Measurements from ENCODE around the gene ALG8.

Gene ALG8

GRCh38 chr11:78160557-78160956, 21.1 kb upstream of the ALG8 start:
- no peak for DNase-seq (ENCODE audit: low read depth in 1 of 2, low spot score in 1 of 2)

- no peak for DNase-seq (ENCODE audit: low read depth in 1 of 2, low spot score in 1 of 2)
Observed at GRCh38 chr11:78158987-78159652, 19.7 kb upstream of the ALG8 start.

GRCh38 chr11:78156127-78156844, 16.9 kb upstream of the ALG8 start:
- no peak for DNase-seq (ENCODE audit: low read depth in 1 of 2, low spot score in 1 of 2)

GRCh38 chr11:78151804-78152203, 12.4 kb upstream of the ALG8 start:
- no peak for DNase-seq (ENCODE audit: low read depth in 1 of 2, low spot score in 1 of 2)

- DNase-seq (ENCODE audit: low read depth in 1 of 2, low spot score in 1 of 2) = no peak
Observed at GRCh38 chr11:78150754-78151153, 11.3 kb upstream of the ALG8 start.

GRCh38 chr11:78150346-78150745, 10.9 kb upstream of the ALG8 start:
- DNase-seq (ENCODE audit: low read depth in 1 of 2, low spot score in 1 of 2) = no peak

DNA sequence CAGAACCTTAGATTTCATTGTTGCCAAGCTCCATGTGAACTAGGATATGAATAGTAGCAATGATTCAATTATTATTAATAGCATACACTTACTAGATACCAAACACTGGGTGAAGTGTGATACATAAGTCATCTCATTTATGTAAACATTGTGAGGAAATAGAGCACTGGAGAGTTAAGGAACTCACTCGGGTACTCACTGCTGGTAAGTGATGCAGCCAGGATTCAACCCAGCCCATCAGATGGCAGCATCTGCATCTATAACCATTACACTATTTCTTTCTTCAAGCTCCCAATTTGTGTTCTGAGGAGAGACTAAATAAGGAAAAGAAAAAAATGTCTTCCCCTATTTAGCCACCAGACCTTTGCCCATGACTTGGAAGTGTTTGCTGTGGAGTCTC, 10.2 kb upstream of the ALG8 start:
- DNase-seq (ENCODE audit: low read depth in 1 of 2, low spot score in 1 of 2) = no peak

- no peak for DNase-seq (ENCODE audit: low read depth in 1 of 2, low spot score in 1 of 2)
Observed at GRCh38 chr11:78147807-78148206, 8.4 kb upstream of the ALG8 start.

- DNase-seq (ENCODE audit: low read depth in 1 of 2, low spot score in 1 of 2) = no peak
Observed at GRCh38 chr11:78145511-78146025, 6.1 kb upstream of the ALG8 start.

DNA sequence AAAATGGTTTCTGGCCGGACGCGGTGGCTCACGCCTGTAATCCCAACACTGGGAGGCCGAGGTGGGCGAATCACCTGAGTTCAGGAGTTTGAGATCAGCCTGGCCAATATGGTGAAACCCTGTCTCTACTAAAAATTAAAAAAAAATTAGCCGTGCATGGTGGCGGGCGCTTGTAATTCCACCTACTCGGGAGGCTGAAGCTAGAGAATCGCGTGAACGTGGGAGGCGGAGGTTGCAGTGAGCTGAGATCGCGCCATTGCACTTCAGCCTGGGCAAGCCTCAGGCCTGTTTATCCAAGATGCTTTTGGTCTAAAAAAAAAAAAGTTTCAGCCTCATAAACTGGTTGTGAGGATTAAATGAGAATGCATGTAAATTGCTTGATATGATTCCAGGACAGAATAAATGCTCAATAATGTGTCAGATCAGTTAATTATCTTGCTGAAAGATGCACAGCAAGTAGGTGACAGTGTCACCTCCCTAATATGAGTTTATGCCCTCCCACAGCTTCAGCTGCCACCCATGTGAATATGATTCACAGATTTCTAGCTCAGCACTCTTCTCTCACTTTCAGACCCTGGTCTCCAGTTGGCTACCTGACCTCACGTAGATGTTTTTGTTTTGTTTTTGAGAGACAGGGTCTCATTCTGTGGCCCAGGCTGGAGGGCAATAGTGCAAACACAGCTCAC, 1.1 kb upstream of the ALG8 start:
- no peak for DNase-seq (ENCODE audit: low read depth in 1 of 2, low spot score in 1 of 2)

GRCh38 chr11:78138694-78139421, 568 bp downstream of the ALG8 start:
- peak in 1 of 2 donors; percentile 5 for DNase-seq (ENCODE audit: low read depth in 1 of 2, low spot score in 1 of 2)

GRCh38 chr11:78138291-78138690, 1.1 kb downstream of the ALG8 start:
- DNase-seq (ENCODE audit: low read depth in 1 of 2, low spot score in 1 of 2) = no peak

- no peak for DNase-seq (ENCODE audit: low read depth in 1 of 2, low spot score in 1 of 2)
Observed at GRCh38 chr11:78132475-78132874, 7.0 kb downstream of the ALG8 start.

DNA sequence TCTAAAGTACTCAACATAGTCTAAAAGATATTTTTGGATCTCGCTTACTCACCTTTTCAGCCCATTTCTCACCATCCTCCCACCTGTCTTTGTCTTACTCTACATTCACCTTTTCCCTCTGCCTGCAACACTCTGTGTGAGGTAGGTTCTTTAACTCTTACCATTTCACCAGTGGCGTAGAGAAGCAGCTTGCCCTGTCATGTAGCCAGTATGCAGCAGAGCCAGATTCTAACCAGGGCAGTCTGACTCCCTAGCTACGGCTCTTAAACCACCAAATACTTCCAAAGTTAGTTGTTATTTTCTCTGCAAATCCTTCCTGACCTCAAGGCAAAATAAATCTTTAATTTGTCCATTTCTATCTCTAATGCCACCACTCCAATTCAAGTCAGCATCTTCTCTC, 7.5 kb downstream of the ALG8 start:
- no peak for DNase-seq (ENCODE audit: low read depth in 1 of 2, low spot score in 1 of 2)

DNA sequence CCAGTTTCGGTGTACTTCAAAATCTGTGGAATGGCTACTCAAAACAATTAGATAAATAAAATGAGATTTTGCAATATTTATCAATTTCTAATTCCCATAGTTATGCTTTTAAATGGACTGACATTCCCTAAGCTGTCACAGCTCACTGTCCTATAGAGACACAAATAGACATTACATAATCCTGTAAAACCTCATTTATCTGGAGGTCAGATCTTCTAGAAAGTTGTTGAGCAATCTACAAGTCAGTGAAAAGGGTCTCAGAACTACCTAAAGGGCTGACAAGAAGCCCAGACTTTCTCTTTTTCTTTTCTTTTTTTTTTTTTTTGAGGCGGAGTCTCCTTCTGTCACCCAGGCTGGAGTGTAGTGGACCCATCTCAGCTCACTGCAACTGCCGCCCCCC, 12.0 kb downstream of the ALG8 start:
- DNase-seq (ENCODE audit: low read depth in 1 of 2, low spot score in 1 of 2) = no peak

- DNase-seq (ENCODE audit: low read depth in 1 of 2, low spot score in 1 of 2) = no peak
Observed at GRCh38 chr11:78112582-78113275, 26.7 kb downstream of the ALG8 start.

- DNase-seq (ENCODE audit: low read depth in 1 of 2, low spot score in 1 of 2) = no peak
Observed at GRCh38 chr11:78111298-78111697, 28.1 kb downstream of the ALG8 start.

DNA sequence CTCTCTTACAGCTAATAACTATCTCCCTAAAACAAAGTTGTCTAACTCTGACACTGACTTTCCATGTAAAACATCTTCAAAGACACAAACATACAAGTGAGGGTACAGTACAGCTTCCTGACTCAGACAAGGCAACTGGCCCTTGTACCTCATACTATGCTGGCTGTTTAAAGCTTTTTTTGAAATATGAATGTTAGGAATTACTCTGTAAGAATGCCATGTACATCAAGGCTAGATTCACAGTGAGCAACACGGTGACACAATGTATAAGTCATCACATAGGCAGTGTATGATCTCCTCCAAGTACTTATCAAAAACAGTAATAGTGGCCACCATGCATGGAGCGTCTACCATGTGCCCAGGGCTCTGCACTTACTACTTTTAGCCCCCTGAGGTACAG, 28.6 kb downstream of the ALG8 start:
- DNase-seq (ENCODE audit: low read depth in 1 of 2, low spot score in 1 of 2) = no peak

GRCh38 chr11:78110351-78110750, 29.1 kb downstream of the ALG8 start:
- DNase-seq (ENCODE audit: low read depth in 1 of 2, low spot score in 1 of 2) = no peak

DNA sequence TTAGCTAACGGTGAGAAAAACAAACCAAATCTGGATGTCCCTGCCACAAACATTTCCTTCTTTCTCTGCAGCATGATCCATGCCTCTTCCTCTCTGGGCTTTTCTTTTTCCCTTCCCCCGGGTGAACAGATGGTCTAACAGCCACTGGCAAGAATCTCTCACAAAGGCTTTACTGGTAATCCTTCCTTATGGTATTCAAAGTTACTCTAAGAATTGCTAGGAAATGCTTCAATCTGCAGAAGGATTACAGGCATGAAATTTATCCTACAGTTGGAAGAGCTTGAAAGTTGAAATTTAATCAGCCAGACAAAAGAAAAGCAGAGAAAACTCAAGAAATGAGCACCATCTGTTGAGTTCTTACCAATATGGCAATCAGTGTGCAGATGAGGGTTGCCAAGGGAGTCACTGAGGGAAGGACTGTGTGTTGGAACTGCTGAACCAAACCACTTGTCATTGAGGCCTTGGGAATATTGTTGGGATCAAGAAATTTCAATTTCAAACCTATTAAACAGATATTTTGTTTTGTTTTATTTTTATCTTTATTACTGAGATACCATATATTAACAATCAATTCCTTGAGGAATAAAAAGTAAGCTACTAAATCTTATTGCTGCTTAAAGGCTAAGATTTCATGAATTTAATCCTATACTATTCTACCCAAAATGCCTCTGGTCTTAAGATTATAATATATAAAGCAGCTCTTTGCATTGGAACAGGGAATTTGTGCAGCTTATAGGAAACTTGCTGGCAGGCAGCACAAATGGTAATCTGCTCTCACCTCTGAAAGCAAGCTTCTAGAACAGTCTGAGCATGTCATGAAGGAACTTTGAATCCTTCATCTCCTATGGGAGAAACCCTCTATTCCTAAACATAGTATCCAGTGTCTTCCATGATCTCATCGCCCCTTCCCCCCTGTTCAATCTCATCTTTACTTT, 30.1 kb downstream of the ALG8 start:
- DNase-seq (ENCODE audit: low read depth in 1 of 2, low spot score in 1 of 2) = no peak

All from activated T-helper 1 cell treated with anti-CD3 and anti-CD28 coated beads, Interleukin-2, amount 50 U/mL, for 16 hours (primary cell).